HG03378 (cell line): Measurements from ENCODE around the gene GPATCH1.
A peak's percentile ranks its signal among the peaks of the same experiment; 100 is the strongest.
"Not testable (repeated sequence)": the region's sequence is repeated elsewhere in the genome, so short reads cannot be mapped to it uniquely, and the experiment has no call there.

Source experiments
- ATAC-seq: cut with Tn5 transposase; IDR thresholded peaks from one replicate; pipeline ENCODE4 v1.9.1; 2021; ENCODE audit warnings: mild to moderate bottlenecking, moderate library complexity; ENCODE audit not compliant: unreplicated experiment

Gene GPATCH1, protein sequence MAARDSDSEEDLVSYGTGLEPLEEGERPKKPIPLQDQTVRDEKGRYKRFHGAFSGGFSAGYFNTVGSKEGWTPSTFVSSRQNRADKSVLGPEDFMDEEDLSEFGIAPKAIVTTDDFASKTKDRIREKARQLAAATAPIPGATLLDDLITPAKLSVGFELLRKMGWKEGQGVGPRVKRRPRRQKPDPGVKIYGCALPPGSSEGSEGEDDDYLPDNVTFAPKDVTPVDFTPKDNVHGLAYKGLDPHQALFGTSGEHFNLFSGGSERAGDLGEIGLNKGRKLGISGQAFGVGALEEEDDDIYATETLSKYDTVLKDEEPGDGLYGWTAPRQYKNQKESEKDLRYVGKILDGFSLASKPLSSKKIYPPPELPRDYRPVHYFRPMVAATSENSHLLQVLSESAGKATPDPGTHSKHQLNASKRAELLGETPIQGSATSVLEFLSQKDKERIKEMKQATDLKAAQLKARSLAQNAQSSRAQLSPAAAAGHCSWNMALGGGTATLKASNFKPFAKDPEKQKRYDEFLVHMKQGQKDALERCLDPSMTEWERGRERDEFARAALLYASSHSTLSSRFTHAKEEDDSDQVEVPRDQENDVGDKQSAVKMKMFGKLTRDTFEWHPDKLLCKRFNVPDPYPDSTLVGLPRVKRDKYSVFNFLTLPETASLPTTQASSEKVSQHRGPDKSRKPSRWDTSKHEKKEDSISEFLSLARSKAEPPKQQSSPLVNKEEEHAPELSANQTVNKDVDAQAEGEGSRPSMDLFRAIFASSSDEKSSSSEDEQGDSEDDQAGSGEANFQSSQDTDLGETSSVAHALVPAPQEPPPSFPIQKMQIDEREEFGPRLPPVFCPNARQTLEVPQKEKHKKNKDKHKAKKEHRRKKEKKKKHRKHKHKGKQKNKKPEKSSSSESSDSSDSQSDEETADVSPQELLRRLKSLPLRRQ

DNA sequence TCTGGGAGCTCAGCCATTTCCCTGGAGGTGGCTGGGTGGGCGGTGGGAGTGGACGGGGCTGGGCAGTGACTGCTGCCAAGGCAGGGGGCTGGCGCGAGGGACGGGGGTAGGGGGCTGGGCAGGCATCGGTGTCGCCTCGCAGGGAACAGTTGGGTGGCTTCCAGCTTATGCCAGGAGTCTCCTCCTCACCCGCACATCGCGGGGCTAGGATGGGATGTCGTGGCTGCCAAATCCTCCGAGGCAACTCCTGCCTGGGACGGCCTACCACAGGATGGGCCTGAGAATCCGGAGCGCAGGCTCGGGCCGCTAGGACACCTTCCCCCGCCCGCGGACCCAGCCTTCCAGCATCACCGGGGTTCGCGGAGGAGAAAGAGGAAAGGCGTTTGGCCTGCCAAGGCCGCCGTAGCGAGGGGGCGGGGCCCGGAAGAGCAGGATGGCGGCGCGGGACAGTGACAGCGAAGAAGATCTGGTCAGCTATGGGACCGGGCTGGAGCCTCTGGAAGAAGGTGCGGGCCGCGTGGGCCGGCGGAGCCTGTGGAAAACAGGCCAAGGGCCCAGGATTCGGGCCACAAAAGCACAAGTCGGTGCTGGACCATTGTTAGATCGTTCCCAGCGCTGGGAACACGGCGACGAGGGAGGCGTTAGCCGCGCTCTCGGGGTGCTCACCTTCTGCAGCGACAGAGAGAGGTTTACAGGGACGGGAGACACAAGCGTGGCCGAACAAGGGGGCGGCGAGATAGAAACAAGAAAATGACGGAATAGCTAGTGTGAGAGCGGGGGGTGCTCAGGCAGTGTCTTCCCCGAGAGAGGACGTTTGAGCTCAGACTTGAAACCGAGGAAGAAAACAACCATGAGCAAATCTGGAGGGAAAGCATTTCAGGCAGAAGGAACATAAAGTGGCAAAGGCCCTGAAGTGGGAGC lies at the start of gene GPATCH1:
GPATCH1 (plus strand) TSS at position 421 of the 921 bp plus-strand sequence; CDS start at position 434, 13 bp downstream.
- ATAC-seq, result peak; percentile 74

DNA sequence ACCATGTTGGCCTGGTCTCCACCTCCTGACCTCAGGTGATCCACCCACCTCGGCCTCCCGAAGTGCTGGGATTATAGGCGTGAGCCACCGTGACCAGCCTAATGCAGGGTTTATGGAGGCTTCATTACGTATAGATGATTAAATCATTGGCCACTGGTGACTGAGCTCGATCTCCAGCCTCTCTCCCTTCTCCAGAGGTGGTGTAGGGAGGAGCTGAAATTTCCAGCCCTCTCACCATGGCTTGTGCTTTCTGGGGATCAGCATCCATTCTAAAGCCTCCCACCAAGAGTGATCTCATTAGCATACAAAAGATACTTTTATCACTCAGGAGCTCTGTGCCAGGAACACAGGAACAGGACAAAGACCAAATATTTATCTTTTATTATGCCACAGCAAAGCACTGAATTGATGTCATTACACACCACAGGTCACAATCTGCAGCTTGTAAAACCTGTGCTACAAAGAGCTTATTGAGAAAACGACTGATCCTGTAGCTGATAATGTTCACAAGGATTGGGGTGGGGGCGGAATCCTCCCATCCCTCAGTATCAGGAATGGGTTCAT lies 48.7 kb upstream of the GPATCH1 start:
- no peak for ATAC-seq

DNA sequence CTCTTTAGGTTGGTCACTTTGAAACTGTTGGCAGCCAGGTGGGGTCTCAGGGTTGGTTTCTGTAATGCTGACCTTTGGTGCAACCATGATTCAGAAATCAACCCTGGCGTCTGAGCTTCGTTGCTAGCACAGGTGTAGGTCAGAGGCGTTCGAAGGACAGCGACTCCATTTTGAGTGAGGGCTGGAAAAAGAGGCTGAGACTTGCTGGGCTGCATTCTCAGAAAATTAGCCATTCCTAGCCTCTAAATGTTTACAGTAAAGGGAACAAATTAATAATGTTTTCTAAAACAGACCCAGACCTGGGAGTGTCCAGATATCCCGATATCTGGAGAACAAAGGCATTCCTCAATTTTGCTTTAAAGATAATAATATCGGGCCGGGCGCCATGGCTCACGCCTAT lies 45.5 kb upstream of the GPATCH1 start:
- ATAC-seq, result no peak

DNA sequence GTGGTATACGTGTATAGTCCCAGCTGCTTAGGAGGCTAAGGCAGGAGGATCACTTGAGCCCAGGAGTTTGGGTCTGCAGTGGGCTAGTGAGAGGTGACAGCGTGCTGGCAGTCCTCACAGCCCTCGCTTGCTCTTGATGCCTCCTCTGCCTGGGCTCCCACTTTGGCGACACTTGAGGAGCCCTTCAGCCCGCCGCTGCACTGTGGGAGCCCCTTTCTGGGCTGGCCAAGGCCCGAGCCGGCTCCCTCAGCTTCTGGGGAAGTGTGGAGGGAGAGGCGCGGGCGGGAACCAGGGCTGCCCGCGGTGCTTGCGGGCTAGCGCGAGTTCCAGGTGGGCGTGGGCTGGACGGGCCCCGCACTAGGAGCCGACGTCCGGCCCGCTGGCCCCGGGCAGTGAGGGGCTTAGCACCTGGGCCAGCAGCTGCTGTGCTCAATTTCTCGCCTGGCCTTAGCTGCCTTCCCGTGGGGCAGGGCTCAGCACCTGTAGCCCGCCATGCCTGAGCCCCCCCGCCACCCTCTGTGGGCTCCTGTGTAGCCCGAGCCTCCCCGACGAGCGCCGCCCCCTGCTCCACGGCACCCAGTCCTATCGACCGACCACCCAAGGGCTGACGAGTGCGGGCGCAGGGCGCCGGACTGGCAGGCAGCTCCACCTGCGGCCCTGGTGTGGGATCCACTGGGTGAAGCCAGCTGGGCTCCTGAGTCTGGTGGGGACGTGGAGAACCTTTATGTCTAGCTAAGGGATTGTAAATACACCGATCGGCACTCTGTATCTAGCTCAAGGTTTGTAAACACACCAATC lies 44.4 kb upstream of the GPATCH1 start:
- ATAC-seq, result not testable (repeated sequence)

DNA sequence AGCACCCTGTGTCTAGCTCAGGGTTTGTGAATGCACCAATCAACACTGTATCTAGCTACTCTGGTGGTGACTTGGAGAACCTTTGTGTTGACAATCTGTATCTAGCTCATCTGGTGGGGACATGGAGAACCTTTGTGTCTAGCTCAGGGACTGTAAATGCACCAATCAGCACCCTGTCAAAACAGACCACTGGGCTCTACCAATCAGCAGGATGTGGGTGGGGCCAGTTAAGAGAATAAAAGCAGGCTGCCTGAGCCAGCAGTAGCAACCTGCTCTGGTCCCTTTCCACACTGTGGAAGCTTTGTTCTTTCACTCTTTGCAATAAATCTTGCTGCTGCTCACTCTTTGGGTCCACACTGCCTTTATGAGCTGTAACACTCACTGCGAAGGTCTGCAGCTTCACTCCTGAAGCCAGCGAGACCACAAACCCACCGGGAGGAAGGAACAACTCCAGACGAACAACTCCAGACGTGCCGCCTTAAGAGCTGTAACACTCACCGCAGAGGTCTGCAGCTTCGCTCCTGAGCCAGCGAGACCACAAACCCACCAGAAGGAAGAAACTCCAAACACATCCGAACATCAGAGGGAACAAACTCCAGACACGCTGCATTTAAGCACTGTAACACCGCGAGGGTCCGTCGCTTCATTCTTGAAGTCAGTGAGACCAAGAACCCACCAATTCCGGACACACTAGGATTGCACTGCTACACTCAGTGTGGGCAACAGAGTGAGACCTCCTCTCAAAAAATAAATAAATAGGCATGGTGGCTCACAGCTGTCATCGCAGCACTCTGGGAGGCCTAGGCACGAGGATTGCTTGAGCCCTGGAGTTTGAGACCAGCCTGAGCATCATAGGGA lies 43.6 kb upstream of the GPATCH1 start:
- not testable (repeated sequence) for ATAC-seq

DNA sequence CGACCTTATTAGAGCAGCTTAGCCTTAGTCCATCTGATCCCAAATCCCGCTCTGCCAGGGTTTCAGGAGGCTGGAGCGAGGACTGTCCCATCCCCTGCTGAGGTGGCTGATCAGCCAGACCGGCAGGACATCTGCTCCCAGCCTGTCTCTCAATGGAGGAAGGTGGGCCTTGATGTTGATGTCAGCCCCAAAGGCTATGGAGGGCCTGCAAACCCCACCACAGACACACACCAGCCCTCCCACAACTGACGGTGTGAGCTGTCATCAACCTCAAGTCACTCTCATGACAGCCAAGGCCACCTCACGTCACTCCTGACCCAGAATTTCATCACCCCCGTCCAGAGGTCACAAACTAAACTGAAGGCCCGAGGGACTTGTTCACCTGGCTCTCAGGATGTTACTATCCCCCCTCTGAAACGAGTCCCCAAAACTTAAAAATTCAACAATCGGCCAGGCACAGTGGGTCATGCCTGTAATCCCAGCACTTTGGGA lies 41.8 kb upstream of the GPATCH1 start:
- ATAC-seq, result no peak

DNA sequence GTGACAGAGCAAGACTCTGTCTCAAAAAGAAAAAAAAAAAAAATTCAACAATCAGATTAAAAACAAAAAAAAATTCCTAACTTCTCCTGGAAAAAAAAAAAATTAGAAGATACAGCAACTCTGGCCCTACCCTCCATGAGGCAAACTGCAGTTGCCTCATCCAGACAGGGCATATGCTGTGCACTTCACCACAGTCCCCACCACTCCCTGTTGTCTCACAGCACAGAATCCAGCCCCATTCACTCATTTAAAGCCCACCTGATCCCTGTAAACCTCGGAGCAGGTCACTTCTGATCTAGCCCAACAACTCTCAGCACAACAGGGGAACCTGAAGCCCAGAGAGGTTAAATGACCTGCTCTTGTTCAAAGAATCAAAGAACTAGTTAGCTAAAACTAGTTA lies 41.2 kb upstream of the GPATCH1 start:
- ATAC-seq, result no peak

DNA sequence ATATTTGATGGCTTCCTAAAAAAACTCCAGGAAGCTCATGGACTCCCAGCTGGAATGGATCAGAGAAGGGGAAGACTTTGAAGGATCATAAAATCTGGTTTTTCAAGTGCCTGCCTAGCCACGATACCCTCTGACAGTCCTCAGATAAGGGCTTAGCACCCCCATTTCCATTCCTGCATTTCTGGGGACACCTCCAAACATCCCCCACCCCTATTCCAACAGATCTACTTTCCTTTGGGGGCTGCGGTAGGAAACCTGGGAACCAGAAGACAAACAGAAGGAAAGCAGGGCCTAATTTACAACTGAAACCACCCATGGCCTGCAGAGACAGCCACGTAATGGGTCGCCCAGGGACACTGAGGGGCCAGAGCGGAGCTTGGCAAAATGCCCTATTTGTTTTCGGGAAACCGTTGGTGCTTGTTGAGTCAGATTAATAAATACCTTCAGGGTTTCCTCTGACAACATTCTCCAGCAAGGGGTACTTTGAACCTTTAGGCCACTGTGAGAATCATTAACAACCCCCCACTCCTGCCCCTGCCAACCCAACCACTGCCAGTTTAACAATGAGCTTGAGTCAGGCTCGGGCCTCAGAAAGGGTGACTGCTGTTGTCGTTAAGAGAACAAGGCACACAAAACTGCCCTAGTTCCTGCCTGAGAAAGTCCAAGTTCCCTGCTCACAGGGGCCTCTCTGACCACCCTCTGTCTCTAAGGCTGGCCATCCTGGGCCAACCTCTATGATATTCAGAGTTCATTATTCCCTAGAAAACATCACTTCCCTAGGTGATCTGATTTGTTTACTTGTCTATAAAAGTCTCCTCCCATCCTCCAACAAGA lies 39.8 kb upstream of the GPATCH1 start:
- no peak for ATAC-seq

DNA sequence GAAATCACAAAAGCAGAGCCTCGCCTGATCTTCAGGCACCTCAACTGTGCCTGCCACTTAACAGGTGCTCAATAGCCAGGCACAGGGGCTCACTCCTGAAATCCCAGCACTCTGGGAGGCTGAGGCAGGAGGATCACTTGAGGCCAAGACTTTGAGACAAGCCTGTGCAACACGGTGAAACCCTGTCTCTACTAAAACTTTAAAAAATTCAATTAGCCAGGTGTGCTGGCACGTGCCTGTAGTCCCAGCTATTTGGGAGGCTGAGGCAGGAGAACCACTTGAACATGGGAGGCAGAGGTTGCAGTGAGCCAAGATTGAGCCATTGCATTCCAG lies 39.2 kb upstream of the GPATCH1 start:
- not testable (repeated sequence) for ATAC-seq

DNA sequence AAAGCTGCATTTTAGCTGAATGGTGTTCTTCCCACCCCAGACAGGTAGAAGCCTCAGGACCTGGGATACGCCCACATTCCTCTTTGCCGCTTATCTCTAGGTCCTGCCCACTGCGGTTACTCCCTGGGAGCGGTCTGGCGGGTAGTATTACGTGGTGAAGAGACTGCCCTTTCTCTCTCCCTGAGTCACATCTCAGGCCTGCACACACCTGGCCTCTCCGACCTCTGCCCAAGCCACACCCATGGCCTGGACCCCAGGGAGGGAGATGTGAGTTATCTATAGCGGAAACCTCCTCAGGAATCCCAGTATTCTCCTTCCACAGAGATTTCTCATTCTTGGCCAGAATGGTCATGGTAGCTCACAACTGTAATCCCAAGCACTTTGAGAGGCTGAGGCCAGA lies 33.6 kb upstream of the GPATCH1 start:
- no peak for ATAC-seq

DNA sequence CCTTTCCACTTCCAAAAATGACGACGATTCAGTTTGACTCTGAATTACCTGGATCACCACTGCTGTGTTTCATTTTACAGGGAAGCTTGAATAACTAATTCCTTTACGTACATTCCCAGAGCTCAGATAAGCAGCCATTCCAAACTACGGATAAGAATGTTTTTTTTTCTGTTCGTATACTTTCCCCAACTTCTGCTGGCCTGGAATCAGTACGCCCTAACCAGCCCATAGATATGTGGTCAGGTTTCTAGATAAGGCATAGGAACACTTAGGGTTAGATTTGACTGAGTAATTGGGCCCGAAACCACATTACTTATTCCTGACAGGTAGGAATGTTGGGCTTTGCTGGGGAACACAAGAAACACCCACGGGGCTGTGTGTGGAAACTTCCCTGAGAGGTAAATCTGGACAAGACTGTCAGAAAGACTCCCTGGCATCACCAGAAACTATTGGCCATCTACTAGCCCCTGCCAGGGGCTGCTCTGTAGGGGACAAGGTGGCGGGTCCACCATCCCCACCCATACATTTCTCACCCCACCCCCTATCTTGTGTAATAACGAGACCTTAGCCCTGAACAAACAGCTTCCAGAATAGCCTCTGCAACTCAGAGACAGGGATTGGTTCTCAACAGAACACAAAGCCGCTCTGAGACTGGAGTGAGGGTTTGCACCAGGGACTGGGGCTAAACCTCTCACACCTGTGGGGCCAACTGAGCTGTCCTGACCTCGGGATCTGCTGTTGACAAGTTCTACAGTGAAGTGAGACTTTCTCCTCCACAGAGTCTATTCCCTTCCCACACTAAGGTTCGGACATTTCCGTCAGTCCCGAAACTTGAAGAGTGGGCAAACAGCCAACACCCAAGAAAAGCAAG lies 31.9 kb upstream of the GPATCH1 start:
- no peak for ATAC-seq

DNA sequence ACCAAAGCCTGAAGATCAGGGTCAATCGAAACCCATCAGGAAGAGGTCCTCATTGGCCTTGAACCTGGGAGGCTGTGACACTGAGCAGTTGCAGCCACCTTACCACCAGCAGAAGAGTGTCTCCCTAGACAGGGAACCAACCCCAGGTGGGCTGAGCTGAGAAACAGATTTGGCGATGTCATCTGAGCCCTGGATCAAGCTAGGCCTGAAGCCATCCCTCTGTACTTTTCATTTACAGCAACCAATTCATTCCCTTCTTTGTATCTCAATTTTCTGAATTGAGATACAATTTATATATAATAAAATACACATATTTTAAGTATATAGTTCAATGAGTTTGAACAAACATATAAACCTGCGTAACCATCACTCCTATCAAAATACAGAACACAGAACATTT lies 30.9 kb upstream of the GPATCH1 start:
- ATAC-seq, result no peak

DNA sequence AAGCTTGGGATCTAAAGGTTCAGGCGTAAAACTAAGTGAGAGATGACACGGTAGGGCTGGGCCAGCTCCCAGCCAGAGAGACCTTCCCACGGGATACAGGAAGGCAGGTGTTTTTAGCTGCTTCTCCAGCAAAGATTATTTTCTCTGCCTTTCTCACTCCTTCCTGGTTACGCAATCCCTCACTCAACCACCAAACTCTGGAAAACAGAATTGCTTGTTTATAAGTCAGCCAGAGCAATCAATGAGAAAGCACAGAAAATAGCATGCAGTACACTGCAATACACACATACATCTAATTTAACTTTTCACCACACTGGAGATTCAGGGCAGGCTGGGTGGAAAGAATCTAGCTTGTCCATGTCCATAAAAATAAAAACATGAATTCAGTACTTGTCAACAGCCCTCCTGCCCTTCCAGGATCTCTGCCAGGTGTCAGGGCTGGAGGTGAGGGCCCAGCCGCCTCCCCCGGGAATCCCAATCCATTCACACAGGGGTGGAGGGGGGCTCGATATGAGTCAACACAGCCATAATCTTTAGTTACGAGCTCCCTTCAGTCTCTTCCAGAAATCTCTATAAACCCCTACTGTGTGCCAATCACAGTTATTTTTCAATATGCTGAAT lies 28.5 kb upstream of the GPATCH1 start:
- ATAC-seq, result no peak

DNA sequence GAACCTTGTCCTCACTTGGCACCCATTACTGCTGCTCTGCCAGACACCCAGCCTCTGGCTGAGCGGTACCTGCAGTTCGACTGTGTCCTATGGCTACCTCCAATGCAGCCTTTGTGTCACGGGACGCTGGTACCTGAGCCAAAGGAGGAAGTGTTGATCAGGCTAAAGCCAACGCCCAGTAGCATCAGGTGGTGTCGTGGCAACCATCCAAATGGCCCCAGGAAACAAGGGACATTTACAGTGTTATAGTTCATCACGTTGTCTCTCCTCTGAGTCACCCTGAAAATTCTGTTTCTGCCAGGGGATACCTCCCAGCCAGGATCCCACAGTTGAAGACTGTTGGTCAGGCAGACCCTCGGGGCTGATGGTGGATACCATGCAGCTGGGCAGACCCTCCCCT lies 26.4 kb upstream of the GPATCH1 start:
- no peak for ATAC-seq

DNA sequence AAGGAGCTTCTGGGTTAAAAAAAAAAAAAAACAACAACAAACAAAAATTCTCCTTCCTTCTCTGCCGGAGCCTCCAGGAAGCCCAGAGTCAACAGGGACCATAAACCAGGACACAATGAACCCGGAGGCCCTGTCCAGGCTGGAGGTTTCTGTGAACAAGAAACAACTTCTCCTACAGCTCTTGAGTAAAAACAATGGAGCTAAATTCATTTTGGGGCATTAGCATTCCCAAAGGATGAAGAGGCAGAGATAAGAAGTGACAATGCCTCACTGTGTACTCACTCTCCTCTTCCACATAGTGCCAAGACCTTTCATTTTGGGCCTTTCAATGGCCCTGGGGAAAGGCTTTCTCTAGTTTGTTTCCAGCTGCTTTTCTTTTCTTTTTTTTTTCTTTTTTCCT lies 25.3 kb upstream of the GPATCH1 start:
- no peak for ATAC-seq

DNA sequence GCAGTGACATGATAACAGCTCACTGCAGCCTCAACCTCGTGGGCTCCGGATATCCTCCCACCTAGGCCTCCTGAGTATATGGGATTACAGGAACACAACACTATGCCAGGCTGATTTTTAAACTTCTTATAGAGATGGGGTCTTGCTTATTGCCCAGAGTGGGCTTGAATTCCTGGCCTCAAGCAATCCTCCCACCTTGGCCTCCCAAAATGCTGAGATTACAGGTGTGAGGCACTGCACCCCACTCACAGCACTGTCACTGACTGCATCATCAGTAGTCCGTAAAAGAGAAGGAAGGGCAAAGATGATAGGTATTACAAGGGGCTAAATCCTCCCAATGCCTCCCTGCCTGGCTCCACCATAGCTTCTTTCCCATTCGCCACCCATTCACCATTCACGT lies 20.4 kb upstream of the GPATCH1 start:
- no peak for ATAC-seq
